ENCODE data around the gene MRNIP. TPM values are rescaled to one million over a fixed set of nuclear protein-coding genes. Genes with fewer than 3 reads are reported as not detected.

The MRNIP gene
- total and polyA plus RNA-seq, 8 donors: 8.0 to 46.0 (median 27.1) TPM

DNA sequence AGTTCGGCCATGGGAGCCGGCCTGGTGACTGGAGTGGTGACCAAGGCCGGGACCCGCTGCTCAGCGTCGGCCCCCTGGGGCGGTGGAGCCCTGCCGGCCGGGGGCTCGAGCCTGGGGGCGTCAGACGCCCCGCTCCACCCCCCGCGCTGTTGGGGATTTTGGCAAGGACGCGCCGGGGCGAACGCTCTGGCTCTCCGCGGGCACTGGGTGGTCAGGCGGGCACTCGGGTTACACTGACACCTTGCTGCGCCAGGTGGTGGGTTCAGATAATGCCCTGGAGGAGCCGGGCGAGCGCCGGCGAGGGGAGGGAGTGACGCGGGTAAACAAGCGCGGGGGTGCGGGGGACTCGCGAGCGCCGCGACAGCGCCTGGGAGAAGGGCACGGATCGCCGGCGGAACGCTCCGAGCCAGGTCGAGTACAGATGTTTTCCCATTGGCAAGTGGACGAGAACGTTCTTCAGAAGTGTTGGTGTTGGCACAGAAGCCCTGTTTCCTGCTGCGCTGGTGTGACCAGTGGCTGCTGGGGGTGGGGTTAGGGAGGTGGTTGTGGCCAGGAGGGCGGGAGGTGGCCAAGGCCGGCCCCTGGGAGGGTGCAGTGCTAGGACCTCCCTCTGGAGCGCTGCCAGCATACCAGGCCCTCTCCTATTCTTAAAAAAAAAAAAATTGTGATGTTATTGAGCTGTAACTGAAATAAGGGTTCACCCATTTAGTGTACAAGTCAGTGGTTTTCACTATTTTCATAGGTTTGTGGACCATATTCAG lies 37.1 kb downstream of the MRNIP start:
- peaks cover 73 to 88% (median 86%) of the 10 kb centered on the region in 4 donors for H3K4me1 ChIP-seq
- TF ChIP-seq EP300 (IDR thresholded peaks at IDR 0.05) (no peak), POLR2A (IDR thresholded peaks at IDR 0.05) (peak in 2 of 4 donors; percentile 21 to 82), POLR2AphosphoS5 (IDR thresholded peaks at IDR 0.05) (peak; percentile 91 to 99 (median 99))
- TF ChIP-seq, protein P1, sequence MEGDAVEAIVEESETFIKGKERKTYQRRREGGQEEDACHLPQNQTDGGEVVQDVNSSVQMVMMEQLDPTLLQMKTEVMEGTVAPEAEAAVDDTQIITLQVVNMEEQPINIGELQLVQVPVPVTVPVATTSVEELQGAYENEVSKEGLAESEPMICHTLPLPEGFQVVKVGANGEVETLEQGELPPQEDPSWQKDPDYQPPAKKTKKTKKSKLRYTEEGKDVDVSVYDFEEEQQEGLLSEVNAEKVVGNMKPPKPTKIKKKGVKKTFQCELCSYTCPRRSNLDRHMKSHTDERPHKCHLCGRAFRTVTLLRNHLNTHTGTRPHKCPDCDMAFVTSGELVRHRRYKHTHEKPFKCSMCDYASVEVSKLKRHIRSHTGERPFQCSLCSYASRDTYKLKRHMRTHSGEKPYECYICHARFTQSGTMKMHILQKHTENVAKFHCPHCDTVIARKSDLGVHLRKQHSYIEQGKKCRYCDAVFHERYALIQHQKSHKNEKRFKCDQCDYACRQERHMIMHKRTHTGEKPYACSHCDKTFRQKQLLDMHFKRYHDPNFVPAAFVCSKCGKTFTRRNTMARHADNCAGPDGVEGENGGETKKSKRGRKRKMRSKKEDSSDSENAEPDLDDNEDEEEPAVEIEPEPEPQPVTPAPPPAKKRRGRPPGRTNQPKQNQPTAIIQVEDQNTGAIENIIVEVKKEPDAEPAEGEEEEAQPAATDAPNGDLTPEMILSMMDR (IDR thresholded peaks at IDR 0.05): peak in 2 of 7 experiments; percentile 6 to 8
- DNase-seq: peak; percentile 96 to 98

DNA sequence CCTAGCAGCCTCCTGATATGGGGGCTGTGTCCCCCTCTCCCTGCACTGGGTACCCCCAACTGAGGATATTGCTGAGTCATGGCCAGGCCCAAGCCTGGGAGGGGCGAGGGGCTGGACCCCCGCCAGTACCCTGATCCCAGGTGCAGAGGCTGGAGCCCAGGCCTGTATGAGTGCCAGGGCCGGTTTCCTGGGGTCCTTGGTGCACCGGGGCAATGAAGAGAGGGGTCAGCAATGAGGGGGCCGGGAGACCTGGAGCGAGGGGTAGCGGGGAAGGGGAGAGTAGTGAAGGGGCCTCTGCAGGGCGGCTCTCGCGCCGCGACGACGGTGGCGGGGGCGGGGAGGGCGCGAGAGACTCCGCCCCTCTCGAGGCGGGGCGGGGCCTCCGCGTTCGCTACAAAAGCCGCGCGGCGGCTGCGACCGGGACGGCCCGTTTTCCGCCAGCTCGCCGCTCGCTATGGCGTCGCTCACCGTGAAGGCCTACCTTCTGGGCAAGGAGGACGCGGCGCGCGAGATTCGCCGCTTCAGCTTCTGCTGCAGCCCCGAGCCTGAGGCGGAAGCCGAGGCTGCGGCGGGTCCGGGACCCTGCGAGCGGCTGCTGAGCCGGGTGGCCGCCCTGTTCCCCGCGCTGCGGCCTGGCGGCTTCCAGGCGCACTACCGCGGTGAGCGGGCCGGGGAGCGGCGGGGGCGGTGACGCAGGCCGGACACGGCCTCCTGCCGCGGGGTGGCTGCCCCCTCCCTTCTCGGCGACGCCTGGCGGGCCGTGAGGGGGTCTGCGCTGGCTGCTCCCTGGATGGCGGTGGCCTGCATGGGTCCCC lies 37.9 kb downstream of the MRNIP start, which contains the start of gene SQSTM1:
Gene SQSTM1 (plus strand): TSS at position 423 of the 815 bp plus-strand sequence. CDS start 32 bp downstream, at position 455.
- H3K4me1 ChIP-seq: peaks cover 74 to 83% (median 81%) of the 10 kb centered on the region in 4 donors

More for the DNA sequence above, 37.1 kb downstream of the MRNIP start:
- peaks cover 32 to 46% (median 42%) of the 10 kb centered on the region in 4 donors for H3K36me3 ChIP-seq
- H3K4me3 ChIP-seq: peak overlapping the region; percentile 65 to 100 (median 90)
- intact Hi-C loops (cut with DNase I; ENCODE audit: low total_unique reads): no loop called here
- peak overlapping the region; percentile 91 to 100 (median 99) for H3K27ac ChIP-seq
- no peaks in the 10 kb centered on the region for H3K9me3 ChIP-seq
- 0 to 1% (median 0%) methylated on average over 4 to 54 of the region's 54 CpGs for WGBS, 5 donors
- H3K27me3 ChIP-seq: no peaks in the 10 kb centered on the region

DNA sequence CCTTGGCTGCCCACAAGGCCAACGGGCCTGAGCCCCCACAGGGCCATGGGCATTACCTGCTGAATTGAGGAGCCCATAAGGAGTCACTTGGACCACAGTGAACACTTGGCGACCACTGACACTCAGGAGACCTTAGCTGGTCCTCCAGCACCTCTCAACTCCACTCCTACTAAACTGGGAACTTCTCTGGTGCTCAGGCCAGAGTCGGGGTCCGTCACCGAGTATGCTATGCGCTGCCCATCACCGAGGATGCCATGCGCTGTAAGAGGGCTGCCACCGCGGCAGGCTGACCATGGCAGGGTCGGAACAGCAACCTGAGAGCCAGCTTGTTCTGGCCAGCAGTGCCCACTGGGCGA lies 38.5 kb downstream of the MRNIP start:
- DNase-seq: no peak

More for the DNA sequence above, 37.9 kb downstream of the MRNIP start, which contains the start of gene SQSTM1:
- DNase-seq: peak; percentile 84 to 96
- Histone ChIP-seq H3K4me3 (peak within 1 kb of the TSS; percentile 65 to 100 (median 90)), H3K27me3 (no peaks in the 10 kb centered on the region), H3K36me3 (peaks cover 24 to 38% (median 35%) of the 10 kb centered on the region in 4 donors), H3K27ac (peak within 1 kb of the TSS; percentile 91 to 100 (median 99)), H3K9me3 (no peaks in the 10 kb centered on the region)
- 0 to 1% (median 0%) methylated on average over 7 to 81 of the region's 81 CpGs for WGBS, 5 donors
- TF ChIP-seq EP300 (IDR thresholded peaks at IDR 0.05): no peak
- TF ChIP-seq POLR2A (IDR thresholded peaks at IDR 0.05): peak in 2 of 4 donors; percentile 80 to 98
- TF ChIP-seq POLR2AphosphoS5 (IDR thresholded peaks at IDR 0.05): peak; percentile 90 to 100 (median 100)
- TF ChIP-seq, protein P1 (IDR thresholded peaks at IDR 0.05): peak in 1 of 7 experiments; percentile 15
- intact Hi-C loops (cut with DNase I; ENCODE audit: low total_unique reads): no loop called here

DNA sequence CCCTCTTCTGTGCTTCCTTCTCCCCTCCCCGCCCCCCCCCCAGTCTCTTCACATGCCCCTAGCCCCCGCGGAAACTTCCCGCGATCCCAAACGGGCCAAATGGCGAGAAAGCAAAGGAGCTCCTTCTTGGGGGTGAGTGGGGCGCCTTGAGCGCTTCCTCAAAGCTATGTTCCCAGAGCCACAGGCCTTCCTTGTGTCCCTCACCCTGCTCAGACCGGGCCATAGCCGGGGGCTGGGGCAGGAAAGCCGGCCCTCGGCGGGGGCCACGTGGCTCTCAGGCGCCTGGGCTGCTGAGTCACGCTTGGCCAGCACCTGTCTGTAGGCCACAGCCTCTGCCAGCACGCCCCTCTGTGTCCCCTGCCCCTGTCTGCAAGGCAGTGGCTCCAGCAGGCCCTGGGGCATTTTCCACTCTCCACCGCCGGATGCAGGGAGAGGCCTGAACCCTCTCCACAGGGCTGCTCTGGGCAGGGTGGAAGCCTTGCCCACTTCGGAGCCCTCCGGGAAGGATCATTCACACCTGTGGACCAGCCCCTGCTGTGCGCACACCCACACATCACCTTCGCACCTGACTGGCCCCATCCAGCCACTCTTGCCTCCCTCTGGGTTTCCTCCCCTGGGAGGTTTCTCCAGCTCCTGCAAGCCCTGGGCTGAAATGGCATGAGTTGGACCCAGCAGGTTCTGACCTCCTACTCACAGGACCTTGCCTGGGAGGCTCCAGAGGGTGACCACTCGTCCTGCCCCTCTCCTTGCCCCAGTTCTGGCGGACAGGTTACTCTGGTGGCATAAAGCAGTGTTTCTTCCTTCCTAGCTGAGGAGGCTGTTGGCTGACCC lies 39.1 kb downstream of the MRNIP start:
- peak; percentile 77 to 84 for DNase-seq
- Histone ChIP-seq H3K4me3 (peak overlapping the region; percentile 65 to 100 (median 90)), H3K9me3 (no peaks in the 10 kb centered on the region), H3K27me3 (no peaks in the 10 kb centered on the region), H3K36me3 (peaks cover 12 to 27% (median 26%) of the 10 kb centered on the region in 4 donors), H3K4me1 (peaks cover 62 to 71% (median 69%) of the 10 kb centered on the region in 4 donors), H3K27ac (peak overlapping the region; percentile 91 to 100 (median 99))
- WGBS, 5 donors: 17 to 23% (median 20%) methylated on average over 22 to 26 of the region's 26 CpGs
- intact Hi-C loops (cut with DNase I; ENCODE audit: low total_unique reads): no loop called here
- TF ChIP-seq POLR2AphosphoS5 (IDR thresholded peaks at IDR 0.05) (peak in 2 of 3 donors; percentile 5 to 8), EP300 (IDR thresholded peaks at IDR 0.05) (no peak)

More for the DNA sequence above, 38.5 kb downstream of the MRNIP start:
- intact Hi-C loops (cut with DNase I; ENCODE audit: low total_unique reads): no loop called here
- peak overlapping the region; percentile 91 to 100 (median 99) for H3K27ac ChIP-seq
- no peaks in the 10 kb centered on the region for H3K9me3 ChIP-seq
- peak in 1 of 3 donors; percentile 4 for TF ChIP-seq POLR2AphosphoS5 (IDR thresholded peaks at IDR 0.05)
- no peak for TF ChIP-seq EP300 (IDR thresholded peaks at IDR 0.05)
- WGBS, 5 donors: 20 to 34% (median 24%) methylated on average over 8 to 12 of the region's 12 CpGs
- peak overlapping the region; percentile 65 to 100 (median 90) for H3K4me3 ChIP-seq
- no peaks in the 10 kb centered on the region for H3K27me3 ChIP-seq
- peaks cover 18 to 32% (median 29%) of the 10 kb centered on the region in 4 donors for H3K36me3 ChIP-seq
- peaks cover 68 to 77% (median 75%) of the 10 kb centered on the region in 4 donors for H3K4me1 ChIP-seq
